Mesendoderm (in vitro differentiated cells): ENCODE data around the gene HTRA2.

Source experiments
- DNase-seq: peaks from one replicate; pipeline ENCODE4 v3.0.0; 2013
- H2AK5ac ChIP-seq: 2 replicates; pipeline ENCODE4 v1.6.1; 2013; ENCODE audit warnings: low read length, inconsistent platforms
- H2BK120ac ChIP-seq: 2 replicates; pipeline ENCODE4 v1.6.1; 2013; ENCODE audit warnings: low read depth, mild to moderate bottlenecking, low read length, moderate library complexity, mixed read lengths
- H2BK15ac ChIP-seq: replicated peaks from 2 replicates; pipeline ENCODE4 v1.6.1; 2013; ENCODE audit warnings: low read depth, mild to moderate bottlenecking, moderate library complexity
- H2BK5ac ChIP-seq: 2 replicates; pipeline ENCODE4 v1.6.1; 2013; ENCODE audit warnings: low read length, inconsistent platforms
- H3K18ac ChIP-seq: 2 replicates; pipeline ENCODE4 v1.6.1; 2013; ENCODE audit warnings: mild to moderate bottlenecking, low read length, mixed read lengths
- H3K23ac ChIP-seq: one replicate; pipeline ENCODE4 v1.6.1; 2013; ENCODE audit warnings: low read length
- H3K27ac ChIP-seq: 2 replicates; pipeline ENCODE4 v1.5.1; 2013; ENCODE audit warnings: low read depth, mild to moderate bottlenecking, inconsistent platforms, low read length, moderate library complexity
- H3K27me3 ChIP-seq: 2 replicates; pipeline ENCODE4 v1.6.1; 2013; ENCODE audit warnings: low read length, control low read depth, mild to moderate bottlenecking, inconsistent platforms; ENCODE audit not compliant: insufficient read depth, poor library complexity
- H3K36me3 ChIP-seq: 2 replicates; pipeline ENCODE4 v1.6.1; 2013; ENCODE audit warnings: low read length, inconsistent platforms; ENCODE audit not compliant: control insufficient read depth, insufficient read depth
- H3K4ac ChIP-seq: one replicate; pipeline ENCODE4 v1.6.1; 2013; ENCODE audit warnings: low read depth, mild to moderate bottlenecking, low read length, moderate library complexity
- H3K4me1 ChIP-seq: 2 replicates; pipeline ENCODE4 v1.6.1; 2013; ENCODE audit warnings: low read depth, low read length, inconsistent platforms; ENCODE audit not compliant: control insufficient read depth
- H3K4me2 ChIP-seq: 2 replicates; pipeline ENCODE4 v1.6.1; 2013; ENCODE audit warnings: low read length
- H3K4me3 ChIP-seq: 2 replicates; pipeline ENCODE4 v1.5.1; 2013; ENCODE audit warnings: mild to moderate bottlenecking, low read length
- H3K56ac ChIP-seq: one replicate; pipeline ENCODE4 v1.6.1; 2013; ENCODE audit warnings: low read length
- H3K79me1 ChIP-seq: 2 replicates; pipeline ENCODE4 v1.6.1; 2013; ENCODE audit warnings: low read length, inconsistent platforms
- H3K79me2 ChIP-seq: 2 replicates; pipeline ENCODE4 v1.6.1; 2013; ENCODE audit warnings: mild to moderate bottlenecking, low read length; ENCODE audit not compliant: control insufficient read depth, insufficient read depth
- H3K9ac ChIP-seq: 2 replicates; pipeline ENCODE4 v1.6.1; 2013; ENCODE audit warnings: low read length, inconsistent platforms
- H4K5ac ChIP-seq: one replicate; pipeline ENCODE4 v1.6.1; 2013; ENCODE audit warnings: low read length
- H4K8ac ChIP-seq: one replicate; pipeline ENCODE4 v1.6.1; 2013; ENCODE audit warnings: low read depth, mild to moderate bottlenecking, control low read depth, low read length, moderate library complexity
- WGBS: extraction: QIAGEN DNeasy Blood & Tissue Kit; methylation state at CpG from one replicate; pipeline ENCODE4 v1.1.7; 2013; ENCODE audit warnings: low lambda C conversion rate, missing lambda C conversion rate; ENCODE audit not compliant: insufficient coverage; ENCODE audit errors: extremely low coverage; 5-methylcytosine and 5-hydroxymethylcytosine counted together

The HTRA2 gene

DNA sequence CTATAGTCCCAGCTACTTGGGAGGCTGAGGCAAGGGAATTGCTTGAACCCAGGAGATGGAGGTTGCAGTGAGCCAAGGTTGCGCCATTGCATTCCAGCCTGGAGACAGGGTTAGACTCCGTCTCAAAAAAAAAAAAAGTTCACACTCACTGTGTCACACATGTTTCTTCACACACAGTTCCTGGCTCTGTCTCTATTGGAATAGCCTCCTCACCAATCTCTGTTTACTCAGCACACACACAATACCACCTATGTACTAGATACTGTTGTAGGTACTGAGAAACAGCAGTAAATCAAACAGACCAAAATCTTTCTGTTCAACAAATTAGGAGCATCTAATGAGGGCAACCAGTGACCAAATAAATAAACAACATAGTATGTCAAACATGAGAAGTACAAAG lies 43.6 kb upstream of the HTRA2 start:
- H2BK15ac ChIP-seq, result no peak overlapping the region
- no CpG with 5 or more reads among the region's 2 CpGs for WGBS
- no peak overlapping the region for H2BK120ac ChIP-seq
- H3K4me2 ChIP-seq, result no peak overlapping the region
- H3K18ac ChIP-seq, result no peak overlapping the region
- H3K23ac ChIP-seq, result no peak overlapping the region
- no peak overlapping the region for H2AK5ac ChIP-seq
- no peak overlapping the region for H3K4ac ChIP-seq
- H3K56ac ChIP-seq, result no peak overlapping the region
- H2BK5ac ChIP-seq, result no peak overlapping the region
- no peaks in the 10 kb centered on the region for H3K4me1 ChIP-seq
- H3K27ac ChIP-seq, result no peak overlapping the region
- H3K4me3 ChIP-seq, result no peak overlapping the region
- H4K8ac ChIP-seq, result no peak overlapping the region
- H3K79me2 ChIP-seq, result no peaks in the 10 kb centered on the region
- no peaks in the 10 kb centered on the region for H3K27me3 ChIP-seq
- H3K9ac ChIP-seq, result no peak overlapping the region
- no peak for DNase-seq
- no peak overlapping the region for H4K5ac ChIP-seq
- peaks cover 2% of the 10 kb centered on the region for H3K36me3 ChIP-seq
- peaks cover 7% of the 10 kb centered on the region for H3K79me1 ChIP-seq

DNA sequence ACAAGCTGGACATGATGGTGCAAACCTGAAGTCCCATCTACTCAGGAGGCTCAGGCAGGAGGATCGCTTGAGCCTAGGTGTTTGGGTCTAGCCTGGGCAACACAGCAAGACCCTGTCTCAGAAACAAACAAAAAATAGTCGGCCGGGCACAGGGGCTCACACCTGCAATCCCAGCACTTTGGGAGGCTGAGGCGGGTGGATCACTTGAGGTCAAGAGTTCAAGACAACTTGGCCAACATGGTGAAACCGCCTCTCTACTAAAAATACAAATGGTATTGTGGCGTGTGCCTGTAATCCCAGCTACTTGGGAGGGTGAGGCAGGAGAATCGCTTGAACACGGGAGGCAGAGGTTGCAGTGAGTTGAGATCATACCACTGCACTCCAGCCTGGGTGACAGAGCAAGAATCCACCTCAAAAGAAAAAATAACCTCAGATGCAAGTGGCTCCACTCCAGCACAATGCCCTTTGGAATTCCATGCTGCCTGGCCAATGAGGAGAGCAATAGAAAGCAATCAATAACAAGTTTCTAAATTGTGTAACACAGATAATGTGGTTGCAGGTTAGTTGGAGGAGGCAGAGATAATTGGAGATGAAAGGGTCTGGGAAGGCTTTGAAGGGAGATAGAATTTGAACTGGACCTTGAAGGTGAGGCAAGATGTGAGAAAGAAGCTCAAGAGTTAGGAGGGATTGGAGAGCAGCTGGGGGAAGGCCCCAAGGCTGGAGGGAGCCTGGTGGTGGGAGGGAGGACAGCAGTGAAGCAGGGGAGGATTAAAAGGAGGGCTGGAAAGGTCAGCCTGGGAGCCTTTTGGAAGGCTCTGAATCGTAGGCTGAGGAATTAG lies 40.9 kb upstream of the HTRA2 start:
- Histone ChIP-seq H3K36me3 (peaks cover 8% of the 10 kb centered on the region), H3K4me1 (no peaks in the 10 kb centered on the region), H3K9ac (no peak overlapping the region), H2BK5ac (no peak overlapping the region), H3K79me1 (no peaks in the 10 kb centered on the region), H3K27me3 (no peaks in the 10 kb centered on the region), H3K18ac (no peak overlapping the region), H3K79me2 (no peaks in the 10 kb centered on the region), H2BK120ac (no peak overlapping the region), H3K23ac (no peak overlapping the region), H3K4ac (no peak overlapping the region), H2AK5ac (no peak overlapping the region), H3K4me3 (no peak overlapping the region), H2BK15ac (no peak overlapping the region), H4K5ac (no peak overlapping the region), H3K27ac (no peak overlapping the region), H4K8ac (no peak overlapping the region), H3K56ac (no peak overlapping the region), H3K4me2 (no peak overlapping the region)
- DNase-seq, result no peak
- WGBS, result no CpG with 5 or more reads among the region's 9 CpGs

DNA sequence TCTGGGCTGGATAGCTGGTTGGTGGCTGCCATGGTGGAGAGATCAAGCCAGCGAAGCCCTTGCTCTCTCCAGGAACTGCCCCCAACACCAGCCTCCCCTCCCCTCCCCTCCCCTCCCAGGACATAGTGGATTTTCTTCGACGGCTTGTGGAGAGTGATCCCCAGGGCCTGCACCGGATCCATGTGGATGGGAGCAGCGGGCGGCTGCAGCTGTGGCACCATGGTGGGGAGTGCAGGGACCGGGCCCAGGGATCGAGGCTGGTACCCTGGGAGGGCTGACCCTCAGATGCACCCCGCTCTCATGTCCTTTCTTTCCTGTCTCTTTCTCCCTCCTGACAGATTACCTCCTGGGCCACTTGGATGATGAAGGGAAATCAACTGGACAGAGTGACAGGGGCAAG lies 39.8 kb upstream of the HTRA2 start:
- no peak overlapping the region for H2BK15ac ChIP-seq
- no peak for DNase-seq
- no peak overlapping the region for H3K18ac ChIP-seq
- H3K79me2 ChIP-seq, result no peaks in the 10 kb centered on the region
- no CpG with 5 or more reads among the region's 9 CpGs for WGBS
- H4K5ac ChIP-seq, result no peak overlapping the region
- H3K4me3 ChIP-seq, result no peak overlapping the region
- no peak overlapping the region for H3K4ac ChIP-seq
- H3K27me3 ChIP-seq, result no peaks in the 10 kb centered on the region
- no peak overlapping the region for H2BK5ac ChIP-seq
- no peaks in the 10 kb centered on the region for H3K79me1 ChIP-seq
- peaks cover 8% of the 10 kb centered on the region for H3K36me3 ChIP-seq
- no peak overlapping the region for H3K27ac ChIP-seq
- no peak overlapping the region for H2AK5ac ChIP-seq
- no peak overlapping the region for H3K4me2 ChIP-seq
- H4K8ac ChIP-seq, result no peak overlapping the region
- H3K9ac ChIP-seq, result no peak overlapping the region
- H3K56ac ChIP-seq, result no peak overlapping the region
- no peak overlapping the region for H2BK120ac ChIP-seq
- no peaks in the 10 kb centered on the region for H3K4me1 ChIP-seq
- H3K23ac ChIP-seq, result no peak overlapping the region

DNA sequence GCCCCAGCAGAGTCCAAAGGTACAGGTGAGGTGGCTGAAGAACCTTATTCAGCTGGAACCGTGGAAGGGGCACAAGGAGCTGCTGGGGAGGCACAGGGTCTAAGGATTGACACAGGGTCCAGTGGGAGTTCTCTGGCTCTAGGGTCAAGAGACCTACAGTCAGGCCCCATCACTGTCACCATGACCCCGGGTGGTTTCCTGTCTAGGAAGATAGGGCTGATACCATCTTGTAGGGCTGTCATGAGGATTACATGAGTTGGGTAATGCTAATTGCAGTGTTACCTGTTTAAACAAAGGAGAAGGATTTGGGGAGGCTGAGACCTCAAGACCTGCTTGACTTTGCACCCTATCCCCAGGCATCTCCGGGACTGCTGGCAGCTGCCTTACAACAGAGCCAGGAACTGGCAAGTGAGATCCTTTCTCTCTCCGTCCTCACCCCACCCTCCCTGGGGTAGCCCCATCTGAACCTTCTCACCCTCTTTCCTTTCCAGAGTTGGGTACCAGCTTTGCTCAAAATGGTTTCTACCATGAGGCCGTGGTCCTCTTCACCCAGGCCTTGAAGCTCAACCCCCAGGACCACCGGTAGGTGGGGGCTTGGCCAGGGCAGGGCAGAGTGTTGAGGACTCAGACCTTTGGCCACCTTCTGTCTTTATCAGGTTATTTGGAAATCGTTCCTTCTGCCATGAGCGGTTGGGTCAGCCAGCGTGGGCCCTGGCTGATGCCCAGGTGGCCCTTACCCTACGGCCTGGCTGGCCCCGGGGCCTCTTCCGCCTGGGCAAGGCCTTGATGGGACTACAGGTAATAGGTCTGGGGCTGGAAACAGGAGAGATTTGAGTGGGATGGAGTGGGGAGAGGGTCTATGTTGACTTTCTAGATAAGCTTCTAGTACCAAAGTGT lies 37.8 kb upstream of the HTRA2 start:
- Histone ChIP-seq H3K27me3 (peaks cover 5% of the 10 kb centered on the region), H3K4ac (no peak overlapping the region), H3K36me3 (peaks cover 8% of the 10 kb centered on the region), H2BK5ac (no peak overlapping the region), H3K4me2 (no peak overlapping the region), H2BK15ac (no peak overlapping the region), H4K8ac (no peak overlapping the region), H3K4me3 (no peak overlapping the region), H3K4me1 (no peaks in the 10 kb centered on the region), H2AK5ac (no peak overlapping the region), H3K18ac (no peak overlapping the region), H3K79me1 (no peaks in the 10 kb centered on the region), H2BK120ac (no peak overlapping the region), H3K27ac (no peak overlapping the region), H3K23ac (no peak overlapping the region), H3K79me2 (no peaks in the 10 kb centered on the region), H3K56ac (no peak overlapping the region), H4K5ac (no peak overlapping the region), H3K9ac (no peak overlapping the region)
- no peak for DNase-seq
- no CpG with 5 or more reads among the region's 12 CpGs for WGBS

DNA sequence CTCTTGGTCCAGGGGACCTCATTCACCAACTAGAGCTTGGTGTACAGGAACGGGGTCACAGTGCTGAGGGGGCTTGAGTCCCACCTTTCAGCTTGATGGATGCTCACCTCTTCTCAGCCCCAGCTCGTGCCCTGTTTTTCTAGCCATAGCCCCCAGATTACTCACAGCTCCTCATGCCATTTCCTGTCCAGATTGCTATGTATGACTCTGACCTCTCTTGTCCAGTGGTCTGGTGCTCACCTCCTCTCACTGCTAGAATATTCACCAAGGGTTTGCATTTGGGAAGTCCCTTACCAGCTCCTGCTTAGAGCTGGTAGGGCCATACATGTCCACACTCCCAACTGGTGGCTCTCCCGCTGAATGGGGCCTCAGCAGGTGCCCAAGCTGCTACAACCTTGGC lies 36.2 kb upstream of the HTRA2 start:
- no peak for DNase-seq
- Histone ChIP-seq H3K4me2 (no peak overlapping the region), H3K36me3 (peaks cover 8% of the 10 kb centered on the region), H3K56ac (no peak overlapping the region), H3K18ac (no peak overlapping the region), H2BK15ac (no peak overlapping the region), H2BK120ac (no peak overlapping the region), H2AK5ac (no peak overlapping the region), H3K4ac (no peak overlapping the region), H3K27me3 (peaks cover 21% of the 10 kb centered on the region), H2BK5ac (no peak overlapping the region), H3K79me2 (no peaks in the 10 kb centered on the region), H3K4me1 (peaks cover 1% of the 10 kb centered on the region), H3K4me3 (no peak overlapping the region), H3K27ac (no peak overlapping the region), H4K5ac (no peak overlapping the region), H4K8ac (no peak overlapping the region), H3K23ac (no peak overlapping the region), H3K9ac (no peak overlapping the region), H3K79me1 (no peaks in the 10 kb centered on the region)
- WGBS, result no CpG with 5 or more reads among the region's 3 CpGs
